ENCODE results near the gene ZDHHC19.
"Not testable (repeated sequence)": the region's sequence is repeated elsewhere in the genome, so short reads cannot be mapped to it uniquely, and the experiment has no call there.

Gene ZDHHC19

GRCh38 chr3:196203846-196204245 is 7.4 kb downstream of the ZDHHC19 start:
- no peak for DNase-seq (ENCODE audit: low read depth)

GRCh38 chr3:196202516-196202970 is 8.7 kb downstream of the ZDHHC19 start:
- no peak for DNase-seq (ENCODE audit: low read depth)

DNA sequence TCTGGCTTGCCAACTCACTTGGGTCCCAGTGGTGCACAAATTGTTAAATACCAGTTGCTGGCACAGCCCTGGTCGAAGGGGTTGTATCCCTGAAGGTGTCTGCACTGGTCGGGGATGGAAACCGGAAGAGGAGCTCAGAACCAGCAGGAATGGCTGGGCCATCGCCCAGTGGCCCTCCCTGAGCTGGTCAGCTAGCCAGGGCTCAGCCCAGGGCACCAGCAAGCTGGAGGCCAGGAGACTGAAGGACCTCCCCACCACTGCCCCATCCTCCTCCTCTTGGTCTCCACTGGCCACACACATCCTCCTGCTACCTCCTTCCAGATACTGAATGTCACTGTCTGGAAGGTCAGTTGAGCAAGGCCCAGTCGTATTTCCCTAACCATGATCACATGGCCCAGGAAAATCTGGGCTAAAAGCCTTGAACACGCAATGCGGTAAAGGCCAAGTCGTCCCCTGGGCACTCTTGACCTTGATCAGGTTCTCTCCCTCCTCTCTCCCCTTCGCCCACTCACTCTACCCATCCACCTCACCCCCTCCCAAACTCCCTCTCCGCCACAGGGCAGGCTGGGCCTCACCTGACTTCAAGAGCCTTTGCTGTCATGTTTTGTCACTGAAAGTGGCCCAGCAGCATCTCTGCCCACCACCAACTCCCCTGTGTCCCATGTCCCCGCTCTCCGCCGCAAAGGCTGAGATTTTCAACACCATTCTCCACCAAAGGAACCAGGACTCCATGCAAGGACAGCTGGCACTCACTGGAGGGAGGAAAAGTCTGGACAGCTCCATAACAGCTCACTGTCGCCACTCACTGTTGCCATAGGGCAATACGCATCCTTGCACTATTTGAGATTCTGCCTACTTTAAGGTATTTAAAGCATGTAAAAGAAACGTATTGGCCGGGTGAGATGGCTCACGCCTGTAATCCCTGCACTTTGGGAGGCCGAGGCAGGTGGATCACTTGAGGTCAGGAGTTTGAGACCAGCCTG is 12.1 kb downstream of the ZDHHC19 start:
- no peak for DNase-seq (ENCODE audit: low read depth)

DNA sequence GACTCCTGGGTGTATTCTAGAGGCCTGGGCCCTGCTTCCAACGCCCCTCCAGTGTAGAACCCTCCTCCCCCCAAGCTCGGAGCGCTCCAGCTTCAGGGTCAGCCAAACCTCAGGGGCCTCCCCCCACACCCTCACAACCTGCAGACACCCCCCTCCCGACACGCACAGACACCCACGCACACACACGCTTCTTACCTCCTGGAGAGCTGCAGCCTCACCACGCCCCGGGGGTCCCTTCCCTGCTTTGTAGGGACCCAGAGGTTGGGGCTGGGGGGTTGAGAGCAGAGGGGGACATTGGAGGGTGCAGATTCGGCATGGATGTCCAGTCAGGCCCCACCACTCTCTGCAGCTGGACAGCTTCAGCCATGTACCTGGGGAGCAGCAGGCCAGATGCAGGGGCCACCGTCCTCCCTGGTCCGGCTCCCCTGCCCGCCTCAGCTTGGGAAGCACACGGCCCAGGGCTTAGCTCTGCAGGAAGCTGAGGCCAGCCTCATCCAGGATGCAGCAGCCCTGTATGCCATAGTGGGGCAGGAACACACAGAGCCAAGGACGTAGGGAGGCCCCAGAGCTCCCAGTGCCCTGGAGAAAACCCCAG is 13.0 kb downstream of the ZDHHC19 start:
- no peak for DNase-seq (ENCODE audit: low read depth)

DNA sequence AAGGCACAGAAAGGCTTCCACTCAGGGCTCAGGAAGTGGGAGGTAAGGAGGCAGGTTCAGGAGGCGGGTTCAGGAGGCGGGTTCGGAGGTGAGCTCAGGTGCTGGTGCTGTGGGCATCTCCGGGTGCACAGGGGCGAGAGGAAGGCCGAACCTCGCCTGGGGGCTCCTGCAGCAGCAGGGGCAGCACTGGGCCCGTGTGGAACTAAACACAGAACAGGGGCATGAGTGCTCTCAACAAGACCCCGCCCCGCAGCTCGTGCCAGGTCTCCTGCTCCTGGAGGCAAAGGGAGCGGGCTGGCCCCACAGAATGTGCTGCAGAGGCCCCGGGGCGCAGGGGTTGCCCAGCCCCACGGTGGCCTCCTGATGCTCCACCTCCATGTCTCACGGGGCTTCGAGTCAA is 13.7 kb downstream of the ZDHHC19 start:
- DNase-seq (ENCODE audit: low read depth): no peak

DNA sequence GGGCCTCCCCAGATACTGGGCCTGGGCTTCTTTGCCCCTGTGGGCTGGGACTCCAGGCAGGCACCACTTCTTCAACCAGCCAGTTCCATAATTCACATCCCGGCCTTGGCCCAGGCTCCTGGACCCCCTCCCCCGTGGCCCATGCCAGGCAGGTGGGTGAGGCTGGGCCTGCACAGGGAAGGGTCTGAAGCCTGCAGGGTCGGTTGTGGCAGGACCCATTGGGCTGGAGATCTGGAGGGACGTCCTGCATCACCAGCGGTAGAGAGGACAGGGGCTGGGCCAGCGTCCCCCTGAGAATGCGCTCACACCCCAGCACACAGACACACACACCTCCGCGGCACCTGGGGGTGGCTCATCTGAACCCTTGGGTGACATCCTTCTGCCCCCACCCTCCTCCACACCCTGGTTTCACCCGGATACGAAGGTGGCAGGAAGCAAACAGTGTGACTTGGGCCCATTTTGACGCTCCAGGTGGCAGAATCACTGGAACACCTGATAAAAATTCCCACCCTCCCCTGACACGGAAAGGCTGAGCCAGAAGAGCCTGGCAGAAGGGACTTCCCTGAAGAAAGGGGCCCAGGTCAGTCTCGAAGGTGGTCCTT is 15.4 kb downstream of the ZDHHC19 start:
- no peak for DNase-seq (ENCODE audit: low read depth)

DNA sequence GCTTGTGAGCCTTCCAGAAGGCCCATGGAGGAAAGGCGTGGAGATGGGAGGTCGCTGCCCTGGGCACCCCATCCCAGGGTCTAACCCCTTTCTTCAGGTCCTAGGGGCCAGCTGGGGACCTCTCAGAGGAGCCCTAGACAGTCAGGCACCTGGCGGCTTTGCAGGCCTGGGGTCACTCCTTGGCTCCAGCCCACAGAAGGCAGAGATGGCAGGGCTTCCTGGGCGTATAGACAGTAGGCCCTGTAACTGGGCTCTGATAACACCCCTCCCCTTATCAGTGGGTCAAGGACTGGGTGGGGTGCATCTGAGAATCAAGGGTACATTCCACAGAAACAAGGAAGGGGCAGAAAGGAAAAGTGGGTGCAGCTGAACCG is 16.7 kb downstream of the ZDHHC19 start:
- no peak for DNase-seq (ENCODE audit: low read depth)

DNA sequence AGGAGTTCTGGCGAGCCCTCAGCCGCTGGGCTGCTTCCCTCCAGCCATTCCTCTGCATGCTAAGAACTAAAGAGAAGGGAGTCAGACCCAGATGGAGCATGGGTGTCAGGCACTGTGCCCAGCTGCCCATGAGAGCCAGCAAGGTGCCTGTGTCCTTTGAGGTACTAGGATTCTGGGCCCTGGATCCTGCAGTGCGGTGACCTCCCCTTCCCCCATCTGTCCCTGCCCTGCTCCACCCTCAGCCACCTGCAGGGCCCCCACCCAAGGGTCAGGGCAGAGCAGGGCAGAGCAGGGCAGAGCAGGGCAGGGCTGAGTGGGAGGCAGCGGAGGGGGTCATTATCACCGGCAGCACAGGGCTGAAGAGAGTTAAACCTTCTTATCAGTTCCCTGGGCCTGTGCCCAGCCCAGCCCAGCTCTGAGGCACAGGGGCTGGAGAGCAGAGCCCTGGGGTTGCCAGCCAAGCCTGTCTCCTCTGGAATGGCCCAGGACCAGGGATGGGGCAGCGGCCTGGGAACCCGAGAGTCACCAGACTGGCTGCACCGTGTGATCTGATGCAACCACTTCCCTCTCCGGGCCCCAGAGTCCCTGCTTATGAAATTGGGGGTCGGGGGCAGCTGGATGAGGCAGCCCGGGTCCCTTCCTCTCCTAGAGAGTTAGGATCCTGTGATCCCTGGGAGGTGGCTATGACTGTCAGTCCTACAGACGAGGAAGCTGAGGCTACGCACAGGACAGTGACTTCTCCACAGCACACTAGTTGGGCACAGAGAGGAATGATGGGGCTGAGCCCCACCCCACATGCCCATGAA is 17.3 kb downstream of the ZDHHC19 start:
- DNase-seq (ENCODE audit: low read depth): no peak

DNA sequence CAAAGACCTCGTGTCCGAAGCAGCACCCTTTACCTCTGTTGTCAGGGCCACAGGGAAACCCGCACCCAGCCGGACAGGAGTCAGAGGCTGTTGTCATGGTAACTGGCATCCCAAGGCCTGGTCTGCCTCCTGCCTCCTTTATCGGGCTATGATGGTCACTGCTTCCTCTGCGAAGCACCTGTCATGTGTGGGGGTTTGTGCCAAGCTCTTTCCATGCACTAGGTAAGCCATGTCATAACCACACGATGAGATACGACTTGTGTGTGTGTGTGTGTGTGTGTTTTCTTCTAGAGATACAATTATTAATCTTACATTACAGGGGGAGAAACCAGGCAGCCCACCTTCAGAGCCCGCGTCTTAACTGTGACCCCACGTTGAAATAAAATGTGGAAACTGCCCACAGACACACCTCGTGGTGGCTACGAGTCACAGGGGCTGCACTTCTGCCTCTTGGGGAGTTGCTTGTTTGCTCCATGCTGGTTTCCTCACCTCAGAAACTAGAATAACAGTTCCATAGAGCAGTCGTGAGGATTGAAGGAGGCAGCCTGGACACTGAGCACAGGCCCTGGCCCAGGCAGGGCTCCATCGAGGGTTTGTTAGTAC is 18.0 kb downstream of the ZDHHC19 start:
- no peak for DNase-seq (ENCODE audit: low read depth)

DNA sequence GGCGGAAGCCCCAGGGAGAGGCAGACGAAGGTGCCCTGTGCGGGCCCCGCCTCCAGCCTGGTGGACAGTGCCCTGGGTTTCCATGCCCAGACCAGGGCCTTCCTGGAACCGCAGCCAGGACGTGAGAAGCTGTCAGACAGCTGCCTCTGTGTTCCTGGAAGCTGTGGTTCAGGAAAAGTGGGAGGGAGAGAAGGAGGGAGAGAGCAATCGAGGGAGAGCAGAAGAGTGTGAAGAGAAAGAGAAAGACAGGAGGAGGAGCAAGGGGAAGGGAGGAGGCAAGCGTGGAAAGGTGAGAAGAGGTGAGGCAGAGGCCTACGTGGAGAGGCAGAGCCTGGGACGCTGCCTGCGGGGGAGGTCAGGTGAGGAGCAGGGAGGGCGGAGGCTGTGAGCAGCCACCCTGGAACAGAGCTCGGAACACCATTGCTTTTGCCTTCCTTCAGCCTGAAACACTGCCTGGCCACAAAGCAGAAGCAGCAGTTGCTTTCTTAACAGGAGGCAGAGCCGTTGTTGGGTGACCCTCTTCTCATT is 18.6 kb downstream of the ZDHHC19 start:
- no peak for DNase-seq (ENCODE audit: low read depth)

DNA sequence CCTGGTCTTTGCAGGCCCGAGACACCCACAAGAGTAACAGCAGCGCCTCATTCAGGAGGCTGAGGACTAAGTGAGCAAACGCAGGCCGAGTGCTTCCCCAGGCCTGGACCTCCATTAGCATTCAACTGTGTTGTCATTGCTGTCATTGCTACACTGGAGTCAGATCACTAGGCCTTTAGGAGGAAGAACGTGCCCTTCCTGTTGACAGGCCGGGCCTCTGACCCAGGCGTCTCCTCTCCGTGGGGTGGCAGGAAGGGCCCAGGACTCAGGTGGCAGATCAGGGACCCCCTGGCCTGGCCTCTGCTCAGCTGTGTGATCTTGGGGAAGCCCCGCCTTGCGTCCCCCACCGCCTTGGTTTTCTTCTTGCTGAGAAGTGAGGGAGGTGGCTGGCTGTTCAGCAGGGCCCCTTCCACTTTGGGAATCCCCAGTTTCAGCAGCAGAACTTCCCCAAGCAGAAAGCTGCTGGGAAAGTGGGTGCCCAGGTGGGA is 19.1 kb downstream of the ZDHHC19 start:
- DNase-seq (ENCODE audit: low read depth): no peak

GRCh38 chr3:196189566-196190347 is 21.4 kb downstream of the ZDHHC19 start:
- no peak for DNase-seq (ENCODE audit: low read depth)

DNA sequence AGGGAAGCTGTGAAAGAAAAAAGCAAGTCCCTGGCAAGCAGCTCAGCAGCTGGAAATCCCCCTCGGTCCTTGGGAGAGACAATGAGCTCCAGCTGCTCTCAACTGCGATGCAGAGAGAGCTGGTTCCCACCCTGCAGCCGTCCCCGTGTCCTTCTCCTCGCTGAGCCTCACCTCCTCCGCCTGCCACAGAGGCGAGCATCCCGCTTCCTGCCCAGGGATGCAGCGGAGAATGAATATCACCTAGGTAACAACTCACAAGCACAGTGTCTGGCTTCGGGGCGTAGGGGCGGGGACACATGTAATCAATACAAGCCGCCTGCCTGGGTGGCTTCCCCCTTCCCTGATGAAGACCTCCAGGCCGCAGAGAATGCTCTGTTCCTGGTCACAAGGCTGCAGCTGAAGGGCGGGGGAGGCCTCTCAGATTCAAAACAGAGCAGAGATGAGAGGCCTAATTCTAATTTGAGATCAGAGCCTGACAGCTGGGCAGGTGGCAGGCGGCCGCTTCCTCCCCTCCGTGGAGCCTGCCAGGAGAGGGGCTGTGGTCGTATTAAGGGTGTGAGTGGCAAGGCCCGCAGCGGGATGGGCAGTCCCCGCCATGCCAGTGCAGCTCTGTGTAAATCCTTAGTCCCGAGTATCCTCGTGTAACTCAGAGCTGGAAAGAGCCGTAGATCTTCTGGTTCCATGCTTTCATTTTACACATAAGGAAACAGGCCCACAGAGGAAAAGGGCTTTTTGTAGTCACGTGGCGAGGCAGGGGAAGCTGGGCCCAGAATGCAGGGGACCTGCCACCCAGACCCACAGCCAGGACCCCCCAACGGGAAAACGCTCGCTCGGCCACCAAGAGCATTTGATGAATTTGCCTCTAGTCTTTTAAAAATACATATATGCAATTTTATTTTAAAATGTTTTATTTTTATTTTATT is 24.3 kb downstream of the ZDHHC19 start:
- no peak for DNase-seq (ENCODE audit: low read depth)

GRCh38 chr3:196184881-196185280 is 26.3 kb downstream of the ZDHHC19 start:
- DNase-seq (ENCODE audit: low read depth): no peak

GRCh38 chr3:196184169-196184432 is 27.1 kb downstream of the ZDHHC19 start:
- DNase-seq (ENCODE audit: low read depth): not testable (repeated sequence)

DNA sequence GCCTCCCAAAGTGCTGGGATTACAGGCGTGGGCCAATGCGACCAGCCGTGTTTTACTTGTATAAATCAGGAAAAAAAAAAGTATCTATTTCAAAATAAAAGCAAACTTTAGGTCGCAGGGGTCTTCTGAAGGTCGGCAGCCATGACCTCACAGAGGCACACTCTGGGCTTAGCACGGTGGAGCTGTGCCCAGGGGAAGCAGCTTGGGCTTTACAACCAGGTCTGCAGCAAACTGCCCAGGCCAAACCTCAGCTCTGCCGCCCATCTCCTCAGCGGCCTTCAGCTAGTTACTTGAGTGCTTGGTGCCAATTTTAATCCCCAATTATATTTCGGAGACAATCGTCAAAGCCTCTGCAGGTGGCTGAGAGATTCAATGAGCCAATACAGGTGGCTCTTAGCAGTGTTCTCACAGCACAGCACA is 30.1 kb downstream of the ZDHHC19 start:
- DNase-seq (ENCODE audit: low read depth): no peak

DNA sequence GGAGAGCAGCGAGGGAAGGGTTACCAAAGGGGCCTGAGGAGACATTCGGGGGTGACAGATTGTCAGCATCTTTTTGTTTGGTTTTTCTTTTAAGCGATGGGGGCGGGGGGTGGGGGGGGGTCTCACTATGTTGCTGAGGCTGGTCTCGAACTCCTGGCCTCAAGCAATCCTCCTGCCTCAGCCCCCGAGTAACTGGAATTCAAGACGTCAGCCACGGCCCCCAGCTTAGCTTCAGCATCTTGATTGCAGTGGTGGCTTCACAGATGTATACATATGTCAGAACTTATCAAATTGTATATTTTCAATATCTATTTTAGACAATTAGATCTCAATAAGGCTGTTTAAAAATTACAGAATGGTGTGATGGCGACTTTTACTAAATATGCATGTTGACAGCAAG is 30.9 kb downstream of the ZDHHC19 start:
- no peak for DNase-seq (ENCODE audit: low read depth)

- DNase-seq (ENCODE audit: low read depth): peak; percentile 15
These were observed 31.6 kb downstream of the ZDHHC19 start for GRCh38 chr3:196179380-196180308.

GRCh38 chr3:196178993-196179379 is 32.2 kb downstream of the ZDHHC19 start:
- no peak for DNase-seq (ENCODE audit: low read depth)
